Suprapubic skin (tissue), 4 donors: ENCODE results near the gene TAOK1.

Experiments
- POLR2A ChIP-seq, 2 donors: fragments of 450-650 bp; IDR thresholded peaks; one replicate each; pipeline ENCODE4 v1.6.1; 2017; ENCODE audit warnings: antibody characterized with exemption in 2 of 2, mild to moderate bottlenecking in 2 of 2, moderate library complexity in 2 of 2
- POLR2AphosphoS5 ChIP-seq, 3 donors: sonication (generic); formaldehyde crosslinking; IDR thresholded peaks; one replicate each; pipeline ENCODE4 v1.6.1; 2017; ENCODE audit warnings: antibody characterized with exemption in 3 of 3
- TF ChIP-seq, protein P1 (sequence below), 2 donors: fragments of 200-600 bp in 1 of 2; fragments of 450-650 bp in 1 of 2; sonication (generic) in 1 of 2; IDR thresholded peaks; one replicate each; pipeline ENCODE4 v1.5.1; 2016 to 2019; ENCODE audit warnings: antibody characterized with exemption in 2 of 2, mild to moderate bottlenecking in 1 of 2, moderate library complexity in 1 of 2

DNA sequence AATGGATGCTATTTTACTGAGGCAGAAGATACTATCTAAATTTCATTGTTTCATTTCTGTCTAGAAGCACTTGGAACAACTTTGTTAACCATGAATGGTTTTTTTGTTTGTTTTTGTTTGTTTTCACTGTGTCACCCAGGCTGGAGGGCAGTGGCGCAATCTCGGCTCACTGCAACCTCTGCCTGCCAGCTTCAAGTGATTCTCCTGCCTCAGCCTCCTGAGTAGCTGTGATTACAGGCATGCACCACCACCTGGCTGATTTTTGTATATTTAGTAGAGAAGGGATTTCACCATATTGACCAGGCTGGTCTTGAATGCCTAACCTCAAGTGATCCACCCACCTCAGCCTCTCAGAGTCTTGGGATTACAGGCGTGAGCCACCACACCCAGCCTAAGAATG, 136.2 kb downstream of the TAOK1 start:
- TF ChIP-seq, protein P1, sequence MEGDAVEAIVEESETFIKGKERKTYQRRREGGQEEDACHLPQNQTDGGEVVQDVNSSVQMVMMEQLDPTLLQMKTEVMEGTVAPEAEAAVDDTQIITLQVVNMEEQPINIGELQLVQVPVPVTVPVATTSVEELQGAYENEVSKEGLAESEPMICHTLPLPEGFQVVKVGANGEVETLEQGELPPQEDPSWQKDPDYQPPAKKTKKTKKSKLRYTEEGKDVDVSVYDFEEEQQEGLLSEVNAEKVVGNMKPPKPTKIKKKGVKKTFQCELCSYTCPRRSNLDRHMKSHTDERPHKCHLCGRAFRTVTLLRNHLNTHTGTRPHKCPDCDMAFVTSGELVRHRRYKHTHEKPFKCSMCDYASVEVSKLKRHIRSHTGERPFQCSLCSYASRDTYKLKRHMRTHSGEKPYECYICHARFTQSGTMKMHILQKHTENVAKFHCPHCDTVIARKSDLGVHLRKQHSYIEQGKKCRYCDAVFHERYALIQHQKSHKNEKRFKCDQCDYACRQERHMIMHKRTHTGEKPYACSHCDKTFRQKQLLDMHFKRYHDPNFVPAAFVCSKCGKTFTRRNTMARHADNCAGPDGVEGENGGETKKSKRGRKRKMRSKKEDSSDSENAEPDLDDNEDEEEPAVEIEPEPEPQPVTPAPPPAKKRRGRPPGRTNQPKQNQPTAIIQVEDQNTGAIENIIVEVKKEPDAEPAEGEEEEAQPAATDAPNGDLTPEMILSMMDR (IDR thresholded peaks at IDR 0.05) = no peak
- TF ChIP-seq POLR2A (IDR thresholded peaks at IDR 0.05) = no peak
- no peak for TF ChIP-seq POLR2AphosphoS5 (IDR thresholded peaks at IDR 0.05)
